Stimulated activated CD4-positive, alpha-beta T cell treated with anti-CD3 and anti-CD28 coated beads, TNF-alpha, amount 100 ng/mL, for 24 hours (primary cell): ENCODE data around the gene BANF1.
"Not testable (repeated sequence)": the region's sequence is repeated elsewhere in the genome, so short reads cannot be mapped to it uniquely, and the experiment has no call there.

Source experiments
- DNase-seq, 3 experiments: peaks; one replicate each; pipeline ENCODE4 v3.0.0-alpha.2; 2020; ENCODE audit warnings: low read depth in 3 of 3

The BANF1 gene

GRCh38 chr11:66011239-66011784 lies 9.0 kb downstream of the BANF1 start:
- DNase-seq, result no peak

- DNase-seq, result no peak
Observed at GRCh38 chr11:66011785-66012303, 9.5 kb downstream of the BANF1 start, which contains the start of gene CST6. Gene CST6, plus strand, starts transcription at chr11:66012008. Its CDS starts 37 bp downstream, at chr11:66012045.

- DNase-seq, result no peak
Observed at GRCh38 chr11:66012371-66012945, 10.2 kb downstream of the BANF1 start.

GRCh38 chr11:66012946-66013761 lies 10.9 kb downstream of the BANF1 start:
- DNase-seq, result no peak

GRCh38 chr11:66013762-66014100 lies 11.4 kb downstream of the BANF1 start:
- no peak for DNase-seq

GRCh38 chr11:66014804-66015453 lies 12.6 kb downstream of the BANF1 start:
- no peak for DNase-seq

- no peak for DNase-seq
Observed at GRCh38 chr11:66015454-66015881, 13.2 kb downstream of the BANF1 start.

- DNase-seq, result no peak
Observed at GRCh38 chr11:66015936-66016792, 13.9 kb downstream of the BANF1 start.

- DNase-seq, result no peak
Observed at GRCh38 chr11:66016793-66017177, 14.5 kb downstream of the BANF1 start.

GRCh38 chr11:66017321-66017720 lies 15.0 kb downstream of the BANF1 start:
- DNase-seq, result no peak

GRCh38 chr11:66020212-66020611 lies 17.9 kb downstream of the BANF1 start:
- no peak for DNase-seq

- DNase-seq, result no peak
Observed at GRCh38 chr11:66020618-66021357, 18.5 kb downstream of the BANF1 start.

GRCh38 chr11:66022401-66023185 lies 20.3 kb downstream of the BANF1 start:
- peak; percentile 62 to 79 (median 68) for DNase-seq

- not testable (repeated sequence) for DNase-seq
Observed at GRCh38 chr11:66023186-66023440, 20.8 kb downstream of the BANF1 start.

GRCh38 chr11:66026017-66026529 lies 23.8 kb downstream of the BANF1 start, which contains the start of gene CATSPER1:
Gene CATSPER1, minus strand, starts transcription at chr11:66026479. Its CDS starts 100 bp downstream, at chr11:66026379.
- no peak for DNase-seq

GRCh38 chr11:66032957-66033735 lies 30.8 kb downstream of the BANF1 start:
- DNase-seq, result no peak

- DNase-seq, result no peak
Observed at GRCh38 chr11:66035653-66036333, 33.5 kb downstream of the BANF1 start.

- no peak for DNase-seq
Observed at GRCh38 chr11:66036334-66036710, 34.0 kb downstream of the BANF1 start.
